ENCODE measurements around the gene TTC28. TPM values are rescaled to one million over a fixed set of nuclear protein-coding genes. Genes with fewer than 3 reads are reported as not detected.

TTC28 gene
- total RNA-seq, 1 donor from 2014 or later = 7.9 TPM

- peaks cover 4% of the 10 kb centered on the region for H3K9me3 Mint-ChIP-seq
- no peak overlapping the region for H3K4me3 Mint-ChIP-seq
- intact Hi-C loops (cut with micrococcal nuclease) = no loop called here
- CTCF ChIA-PET = no interaction called here
- TF ChIP-seq CTCF (IDR thresholded peaks at IDR 0.05) = no peak
- POLR2A ChIA-PET = no interaction called here
- no peak for ATAC-seq (ENCODE audit: low read depth)
- H3K36me3 Mint-ChIP-seq (ENCODE audit: low read depth) = peaks cover 18% of the 10 kb centered on the region
- H3K4me1 Mint-ChIP-seq = no peaks in the 10 kb centered on the region
- no peak overlapping the region for H3K27ac Mint-ChIP-seq
- no peak for DNase-seq
- no peaks in the 10 kb centered on the region for H3K27me3 Mint-ChIP-seq
These were observed 706.6 kb downstream of the TTC28 start for GRCh38 chr22:27972732-27973698.

- TF ChIP-seq CTCF (IDR thresholded peaks at IDR 0.05) = no peak
- H3K27me3 Mint-ChIP-seq = no peaks in the 10 kb centered on the region
- intact Hi-C loops (cut with micrococcal nuclease) = no loop called here
- DNase-seq (no peak), ATAC-seq (ENCODE audit: low read depth) (no peak)
- no peak overlapping the region for H3K27ac Mint-ChIP-seq
- peaks cover 4% of the 10 kb centered on the region for H3K9me3 Mint-ChIP-seq
- H3K36me3 Mint-ChIP-seq (ENCODE audit: low read depth) = peaks cover 14% of the 10 kb centered on the region
- no peak overlapping the region for H3K4me3 Mint-ChIP-seq
- CTCF ChIA-PET = no interaction called here
- POLR2A ChIA-PET = interaction anchor here (0.7 kb wide), 1 partner anchor 468 kb away, joined by 4 read pairs; no protein-coding TSS in a partner anchor
- no peaks in the 10 kb centered on the region for H3K4me1 Mint-ChIP-seq
These were observed 707.7 kb downstream of the TTC28 start for GRCh38 chr22:27971926-27972325.

GRCh38 chr22:27970596-27971220, 708.9 kb downstream of the TTC28 start:
- H3K9me3 Mint-ChIP-seq = peaks cover 4% of the 10 kb centered on the region
- CTCF ChIA-PET = no interaction called here
- no peak overlapping the region for H3K27ac Mint-ChIP-seq
- peaks cover 14% of the 10 kb centered on the region for H3K36me3 Mint-ChIP-seq (ENCODE audit: low read depth)
- DNase-seq (no peak), ATAC-seq (ENCODE audit: low read depth) (no peak)
- no peak overlapping the region for H3K4me3 Mint-ChIP-seq
- H3K27me3 Mint-ChIP-seq = no peaks in the 10 kb centered on the region
- no peak for TF ChIP-seq CTCF (IDR thresholded peaks at IDR 0.05)
- H3K4me1 Mint-ChIP-seq = no peaks in the 10 kb centered on the region
- intact Hi-C loops (cut with micrococcal nuclease) = no loop called here
- POLR2A ChIA-PET = no interaction called here

GRCh38 chr22:27966168-27967064, 713.2 kb downstream of the TTC28 start:
- DNase-seq (no peak), ATAC-seq (ENCODE audit: low read depth) (no peak)
- Mint-ChIP-seq H3K36me3 (ENCODE audit: low read depth) (peaks cover 13% of the 10 kb centered on the region), H3K27ac (no peak overlapping the region), H3K4me3 (no peak overlapping the region), H3K27me3 (no peaks in the 10 kb centered on the region), H3K4me1 (no peaks in the 10 kb centered on the region), H3K9me3 (peaks cover 4% of the 10 kb centered on the region)
- CTCF ChIA-PET = no interaction called here
- no peak for TF ChIP-seq CTCF (IDR thresholded peaks at IDR 0.05)
- intact Hi-C loops (cut with micrococcal nuclease) = no loop called here
- POLR2A ChIA-PET = no interaction called here
